ENCODE results near the gene EPPIN.
A peak's percentile ranks its signal among the peaks of the same experiment; 100 is the strongest.

Gene EPPIN

GRCh38 chr20:45538209-45538799 lies 8.9 kb downstream of the EPPIN start:
- no peak for DNase-seq

- DNase-seq = no peak
Observed at GRCh38 chr20:45527294-45527693, 19.9 kb downstream of the EPPIN start.

GRCh38 chr20:45523821-45524220 lies 23.4 kb downstream of the EPPIN start:
- DNase-seq = peak in 1 of 2 donors; percentile 24

- DNase-seq = no peak
Observed at GRCh38 chr20:45518282-45518681, 28.9 kb downstream of the EPPIN start.

- DNase-seq = no peak
Observed at GRCh38 chr20:45515147-45515913, 31.9 kb downstream of the EPPIN start, which contains the start of gene SPINT3. SPINT3 (minus strand) TSS chr20:45515622; CDS start chr20:45515608, 14 bp downstream.

- DNase-seq = no peak
Observed at GRCh38 chr20:45510242-45510862, 36.8 kb downstream of the EPPIN start.

GRCh38 chr20:45509091-45509490 lies 38.1 kb downstream of the EPPIN start:
- DNase-seq = no peak

GRCh38 chr20:45508068-45508886 lies 38.9 kb downstream of the EPPIN start:
- DNase-seq = no peak

GRCh38 chr20:45507011-45507820 lies 40.0 kb downstream of the EPPIN start:
- peak in 1 of 2 donors; percentile 3 for DNase-seq

GRCh38 chr20:45506398-45506797 lies 40.8 kb downstream of the EPPIN start:
- no peak for DNase-seq

- DNase-seq = peak; percentile 12 to 15
Observed at GRCh38 chr20:45503403-45503802, 43.8 kb downstream of the EPPIN start.

GRCh38 chr20:45502561-45502960 lies 44.6 kb downstream of the EPPIN start:
- DNase-seq = no peak

GRCh38 chr20:45501600-45501999 lies 45.6 kb downstream of the EPPIN start:
- no peak for DNase-seq

GRCh38 chr20:45500022-45500421 lies 47.2 kb downstream of the EPPIN start:
- no peak for DNase-seq

- DNase-seq = no peak
Observed at GRCh38 chr20:45497971-45498494, 49.2 kb downstream of the EPPIN start.

GRCh38 chr20:45496166-45496565 lies 51.0 kb downstream of the EPPIN start:
- no peak for DNase-seq

- peak; percentile 90 to 93 for DNase-seq
Observed at GRCh38 chr20:45495501-45495941, 51.7 kb downstream of the EPPIN start.

Measured in inflammatory macrophage (primary cell).